ENCODE results near the gene GPR150. TPM values are rescaled to one million over a fixed set of nuclear protein-coding genes. Genes with fewer than 3 reads are reported as not detected.

GPR150 gene
- total RNA-seq, 1 donor from 2014 or later, result not detected

GRCh38 chr5:95591490-95591901, 28.4 kb upstream of the GPR150 start:
- H3K4me3 Mint-ChIP-seq, result no peak overlapping the region
- peaks cover 9% of the 10 kb centered on the region for H3K36me3 Mint-ChIP-seq
- no peaks in the 10 kb centered on the region for H3K9me3 Mint-ChIP-seq
- DNase-seq (ENCODE audit: extremely low spot score, unreplicated experiment), result no peak
- H3K4me1 Mint-ChIP-seq (ENCODE audit: unreplicated experiment), result no peaks in the 10 kb centered on the region
- no peaks in the 10 kb centered on the region for H3K27me3 Mint-ChIP-seq
- TF ChIP-seq, protein P1, sequence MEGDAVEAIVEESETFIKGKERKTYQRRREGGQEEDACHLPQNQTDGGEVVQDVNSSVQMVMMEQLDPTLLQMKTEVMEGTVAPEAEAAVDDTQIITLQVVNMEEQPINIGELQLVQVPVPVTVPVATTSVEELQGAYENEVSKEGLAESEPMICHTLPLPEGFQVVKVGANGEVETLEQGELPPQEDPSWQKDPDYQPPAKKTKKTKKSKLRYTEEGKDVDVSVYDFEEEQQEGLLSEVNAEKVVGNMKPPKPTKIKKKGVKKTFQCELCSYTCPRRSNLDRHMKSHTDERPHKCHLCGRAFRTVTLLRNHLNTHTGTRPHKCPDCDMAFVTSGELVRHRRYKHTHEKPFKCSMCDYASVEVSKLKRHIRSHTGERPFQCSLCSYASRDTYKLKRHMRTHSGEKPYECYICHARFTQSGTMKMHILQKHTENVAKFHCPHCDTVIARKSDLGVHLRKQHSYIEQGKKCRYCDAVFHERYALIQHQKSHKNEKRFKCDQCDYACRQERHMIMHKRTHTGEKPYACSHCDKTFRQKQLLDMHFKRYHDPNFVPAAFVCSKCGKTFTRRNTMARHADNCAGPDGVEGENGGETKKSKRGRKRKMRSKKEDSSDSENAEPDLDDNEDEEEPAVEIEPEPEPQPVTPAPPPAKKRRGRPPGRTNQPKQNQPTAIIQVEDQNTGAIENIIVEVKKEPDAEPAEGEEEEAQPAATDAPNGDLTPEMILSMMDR (conservative IDR thresholded peaks at IDR 0.05), result no peak
- H3K27ac Mint-ChIP-seq, result no peak overlapping the region

- Mint-ChIP-seq H3K4me3 (no peak overlapping the region), H3K9me3 (no peaks in the 10 kb centered on the region), H3K36me3 (peaks cover 4% of the 10 kb centered on the region), H3K27ac (no peak overlapping the region), H3K27me3 (no peaks in the 10 kb centered on the region), H3K4me1 (ENCODE audit: unreplicated experiment) (no peaks in the 10 kb centered on the region)
- TF ChIP-seq, protein P1 (conservative IDR thresholded peaks at IDR 0.05), result no peak
- DNase-seq (ENCODE audit: extremely low spot score, unreplicated experiment), result no peak
Measured at GRCh38 chr5:95595289-95595931, 24.5 kb upstream of the GPR150 start.

DNA sequence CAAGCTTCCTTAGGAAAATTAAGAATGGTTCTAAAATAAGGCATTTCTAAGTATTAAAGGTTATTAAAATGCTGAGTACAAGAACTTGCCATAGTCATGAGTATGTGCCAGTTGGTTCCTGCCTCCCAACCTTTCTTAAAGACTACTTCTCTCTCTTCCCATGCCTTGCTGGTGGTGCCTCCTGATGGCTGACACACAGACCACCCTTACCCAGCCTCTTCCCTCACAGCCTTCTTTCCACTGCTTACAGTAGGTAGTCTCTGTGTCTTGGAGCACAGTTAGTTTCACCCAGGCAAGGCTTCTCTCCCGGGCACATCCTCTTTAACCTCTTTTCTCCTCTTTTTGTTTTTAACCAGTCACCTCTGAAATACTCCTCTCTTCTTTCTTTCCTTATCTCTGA, 20.6 kb upstream of the GPR150 start:
- DNase-seq (ENCODE audit: extremely low spot score, unreplicated experiment), result no peak
- Mint-ChIP-seq H3K36me3 (peaks cover 4% of the 10 kb centered on the region), H3K9me3 (no peaks in the 10 kb centered on the region), H3K4me3 (no peak overlapping the region), H3K27ac (no peak overlapping the region), H3K27me3 (no peaks in the 10 kb centered on the region), H3K4me1 (ENCODE audit: unreplicated experiment) (no peaks in the 10 kb centered on the region)
- TF ChIP-seq, protein P1 (conservative IDR thresholded peaks at IDR 0.05), result no peak

- no peak overlapping the region for H3K4me3 Mint-ChIP-seq
- TF ChIP-seq, protein P1 (conservative IDR thresholded peaks at IDR 0.05), result no peak
- H3K27me3 Mint-ChIP-seq, result no peaks in the 10 kb centered on the region
- H3K4me1 Mint-ChIP-seq (ENCODE audit: unreplicated experiment), result no peaks in the 10 kb centered on the region
- DNase-seq (ENCODE audit: extremely low spot score, unreplicated experiment), result no peak
- H3K9me3 Mint-ChIP-seq, result no peaks in the 10 kb centered on the region
- peaks cover 4% of the 10 kb centered on the region for H3K36me3 Mint-ChIP-seq
- H3K27ac Mint-ChIP-seq, result no peak overlapping the region
Measured at GRCh38 chr5:95600557-95600956, 19.3 kb upstream of the GPR150 start.

GRCh38 chr5:95605786-95606185, 14.1 kb upstream of the GPR150 start:
- Mint-ChIP-seq H3K4me3 (no peak overlapping the region), H3K27me3 (no peaks in the 10 kb centered on the region), H3K27ac (no peak overlapping the region), H3K36me3 (peaks cover 4% of the 10 kb centered on the region), H3K4me1 (ENCODE audit: unreplicated experiment) (no peaks in the 10 kb centered on the region), H3K9me3 (no peaks in the 10 kb centered on the region)
- no peak for DNase-seq (ENCODE audit: extremely low spot score, unreplicated experiment)
- TF ChIP-seq, protein P1 (conservative IDR thresholded peaks at IDR 0.05), result no peak
